Skin epidermis (tissue), 12 donors: ENCODE results near the gene SUFU.

Source experiments
- H3K27ac ChIP-seq, 21 experiments: fragments of 200-600 bp; sonication (generic) in 11 of 21; one replicate each; pipeline ENCODE4 v1.5.0; 2020; ENCODE audit warnings: mild to moderate bottlenecking in 3 of 21, inconsistent platforms in 2 of 21, moderate library complexity in 2 of 21
- H3K4me3 ChIP-seq, 7 experiments: fragments of 200-600 bp; sonication (generic) in 2 of 7; one replicate each; pipeline ENCODE4 v1.5.0; 2020; ENCODE audit warnings: inconsistent platforms in 2 of 7, mild to moderate bottlenecking in 2 of 7, moderate library complexity in 1 of 7

SUFU gene

GRCh38 chr10:102581981-102582580 is 78.3 kb downstream of the SUFU start:
- Histone ChIP-seq H3K4me3 (no peak overlapping the region), H3K27ac (peak overlapping the region in 2 of 21 experiments; percentile 5 to 21)

GRCh38 chr10:102583435-102584417 is 80.0 kb downstream of the SUFU start:
- peak overlapping the region in 1 of 21 experiments; percentile 64 for H3K27ac ChIP-seq

GRCh38 chr10:102585026-102585425 is 81.3 kb downstream of the SUFU start:
- no peak overlapping the region for H3K4me3 ChIP-seq
- H3K27ac ChIP-seq = no peak overlapping the region

More at GRCh38 chr10:102583435-102584417, 80.0 kb downstream of the SUFU start:
- no peak overlapping the region for H3K4me3 ChIP-seq

- no peak overlapping the region for H3K4me3 ChIP-seq
- no peak overlapping the region for H3K27ac ChIP-seq
Measured at GRCh38 chr10:102586858-102587257, 83.1 kb downstream of the SUFU start.

GRCh38 chr10:102588875-102589274 is 85.1 kb downstream of the SUFU start:
- H3K4me3 ChIP-seq = no peak overlapping the region
- H3K27ac ChIP-seq = no peak overlapping the region

- Histone ChIP-seq H3K27ac (no peak overlapping the region), H3K4me3 (no peak overlapping the region)
Measured at GRCh38 chr10:102593074-102593803, 89.5 kb downstream of the SUFU start.

GRCh38 chr10:102593804-102594079 is 90.0 kb downstream of the SUFU start:
- Histone ChIP-seq H3K4me3 (no peak overlapping the region), H3K27ac (no peak overlapping the region)

- Histone ChIP-seq H3K27ac (peak overlapping the region in 2 of 21 experiments; percentile 12 to 17), H3K4me3 (no peak overlapping the region)
Measured at GRCh38 chr10:102595293-102595692, 91.5 kb downstream of the SUFU start.

- H3K27ac ChIP-seq = peak overlapping the region in 6 of 21 experiments; percentile 17 to 77 (median 42)
- H3K4me3 ChIP-seq = no peak overlapping the region
Measured at GRCh38 chr10:102595897-102596296, 92.1 kb downstream of the SUFU start.

- Histone ChIP-seq H3K27ac (peak overlapping the region in 13 of 21 experiments; percentile 12 to 82 (median 55)), H3K4me3 (no peak overlapping the region)
Measured at GRCh38 chr10:102596506-102596971, 92.8 kb downstream of the SUFU start.

GRCh38 chr10:102597131-102597991 is 93.6 kb downstream of the SUFU start:
- H3K4me3 ChIP-seq = no peak overlapping the region
- peak overlapping the region in 15 of 21 experiments; percentile 8 to 82 (median 55) for H3K27ac ChIP-seq

GRCh38 chr10:102598243-102598642 is 94.5 kb downstream of the SUFU start:
- no peak overlapping the region for H3K4me3 ChIP-seq
- H3K27ac ChIP-seq = peak overlapping the region in 9 of 21 experiments; percentile 2 to 82 (median 60)

- Histone ChIP-seq H3K4me3 (no peak overlapping the region), H3K27ac (peak overlapping the region in 19 of 21 experiments; percentile 16 to 91 (median 59))
Measured at GRCh38 chr10:102599565-102600327, 96.0 kb downstream of the SUFU start.

GRCh38 chr10:102600816-102601215 is 97.0 kb downstream of the SUFU start:
- no peak overlapping the region for H3K4me3 ChIP-seq
- H3K27ac ChIP-seq = peak overlapping the region in 12 of 21 experiments; percentile 31 to 91 (median 77)

- Histone ChIP-seq H3K4me3 (no peak overlapping the region), H3K27ac (peak overlapping the region in 15 of 21 experiments; percentile 36 to 91 (median 76))
Measured at GRCh38 chr10:102601639-102602038, 97.9 kb downstream of the SUFU start.

- H3K4me3 ChIP-seq = no peak overlapping the region
- peak overlapping the region in 16 of 21 experiments; percentile 30 to 91 (median 76) for H3K27ac ChIP-seq
Measured at GRCh38 chr10:102602272-102603045, 98.7 kb downstream of the SUFU start.

- Histone ChIP-seq H3K4me3 (no peak overlapping the region), H3K27ac (peak overlapping the region in 11 of 21 experiments; percentile 13 to 84 (median 49))
Measured at GRCh38 chr10:102603946-102604345, 100.2 kb downstream of the SUFU start.
